A673 (cell line): ENCODE results near the gene AMH. TPM values are rescaled to one million over a fixed set of nuclear protein-coding genes. Genes with fewer than 3 reads are reported as not detected.

Source experiments
- BruUV-seq: library from RNA; stranded (reverse); fragments of 400-500 nt; replicated peaks from 2 replicates; lab custom pipeline; 2021; lab: Mats Ljungman, UMichigan
- CTCF ChIA-PET: fragments of 300-600 bp; sonication (Branson Sonifier 250); formaldehyde crosslinking; loops from one replicate; lab custom pipeline; 2022; ENCODE audit warnings: antibody characterized with exemption; lab: Charles Lee
- POLR2A ChIA-PET: fragments of 300-600 bp; sonication (Branson Sonifier 250); formaldehyde crosslinking; loops from one replicate; lab custom pipeline; 2022; ENCODE audit warnings: antibody characterized with exemption; ENCODE audit not compliant: low non-redundant PET; lab: Charles Lee
- DNase-seq: peaks from one replicate; pipeline ENCODE4 v3.0.0-alpha.2; 2015; ENCODE audit warnings: low spot score
- H3K27ac ChIP-seq: fragments of 200-600 bp; sonication (generic); 2 replicates; pipeline ENCODE4 v1.5.1; 2016; ENCODE audit warnings: mixed run types, low read depth, mild to moderate bottlenecking, mixed read lengths, antibody characterized with exemption, low read length; ENCODE audit not compliant: poor library complexity, severe bottlenecking
- H3K27me3 ChIP-seq: fragments of 200-600 bp; sonication (generic); replicated peaks from 2 replicates; pipeline ENCODE4 v1.6.1; 2017; ENCODE audit warnings: mixed run types, low read depth, mild to moderate bottlenecking, mixed read lengths, antibody characterized with exemption, low read length; ENCODE audit not compliant: insufficient read depth, poor library complexity
- H3K36me3 ChIP-seq: fragments of 200-600 bp; sonication (generic); 2 replicates; pipeline ENCODE4 v1.6.1; 2016; ENCODE audit warnings: mixed run types, mild to moderate bottlenecking, mixed read lengths, antibody characterized with exemption, low read length; ENCODE audit not compliant: insufficient read depth, poor library complexity, severe bottlenecking
- H3K4me1 ChIP-seq: fragments of 200-600 bp; sonication (generic); 2 replicates; pipeline ENCODE4 v1.6.1; 2017; ENCODE audit warnings: mixed run types, mild to moderate bottlenecking, mixed read lengths, antibody characterized with exemption, low read length; ENCODE audit not compliant: insufficient read depth, poor library complexity, severe bottlenecking
- H3K4me3 ChIP-seq: fragments of 200-600 bp; sonication (generic); 2 replicates; pipeline ENCODE4 v1.5.1; 2016; ENCODE audit warnings: low read depth, mixed run types, mild to moderate bottlenecking, mixed read lengths, low read length; ENCODE audit not compliant: poor library complexity, severe bottlenecking
- H3K9me3 ChIP-seq: fragments of 200-600 bp; sonication (generic); 2 replicates; pipeline ENCODE4 v1.6.1; 2016; ENCODE audit warnings: mixed run types, low read depth, mild to moderate bottlenecking, mixed read lengths, antibody characterized with exemption, low read length; ENCODE audit not compliant: poor library complexity, severe bottlenecking
- CTCF ChIP-seq: fragments of 300-800, 200-600 bp; sonication (generic); conservative IDR thresholded peaks from 2 replicates; pipeline ENCODE4 v1.5.1; 2017; ENCODE audit warnings: low read depth, mild to moderate bottlenecking, antibody characterized with exemption, low read length, moderate library complexity, mixed read lengths
- EZH2 ChIP-seq: fragments of 200-600 bp; sonication (generic); IDR thresholded peaks from 2 replicates; pipeline ENCODE4 v1.6.1; 2017; ENCODE audit warnings: borderline replicate concordance, low read depth, mild to moderate bottlenecking, mixed read lengths, antibody characterized with exemption, low read length; ENCODE audit not compliant: poor library complexity, severe bottlenecking
- intact Hi-C: fragments of 100-400 bp; cut with micrococcal nuclease; formaldehyde crosslinking; loops from one replicate; pipeline ENCODE4 v1.10.0; 2022; ENCODE audit not compliant: unreplicated experiment
- total RNA-seq: library from RNA; stranded (reverse); gene quantifications from 2 replicates; pipeline ENCODE4 v1.2.3, GENCODE V29; 2021

The AMH gene
- total RNA-seq, 1 experiment from 2014 or later: 16.3 TPM

- no peak for TF ChIP-seq CTCF
- TF ChIP-seq EZH2: no peak
- DNase-seq: no peak
- H3K27ac ChIP-seq: no peak overlapping the region
- H3K9me3 ChIP-seq: no peaks in the 10 kb centered on the region
- H3K36me3 ChIP-seq: peaks cover 11% of the 10 kb centered on the region
- ChIA-PET POLR2A (no interaction called here), CTCF (no interaction called here)
- H3K27me3 ChIP-seq: no peaks in the 10 kb centered on the region
- no peak overlapping the region for H3K4me3 ChIP-seq
- intact Hi-C loops: no loop called here
- no TSS peak for BruUV-seq
- peaks cover 8% of the 10 kb centered on the region for H3K4me1 ChIP-seq
Observed at GRCh38 chr19:2266183-2266993, 17.3 kb downstream of the AMH start.

- no peaks in the 10 kb centered on the region for H3K27me3 ChIP-seq
- ChIA-PET CTCF (no interaction called here), POLR2A (no interaction called here)
- no peaks in the 10 kb centered on the region for H3K9me3 ChIP-seq
- TSS peak; percentile 66 for BruUV-seq
- peak overlapping the region; percentile 68 for H3K27ac ChIP-seq
- H3K4me1 ChIP-seq: peaks cover 28% of the 10 kb centered on the region
- peak overlapping the region; percentile 100 for H3K4me3 ChIP-seq
- no peak for DNase-seq
- H3K36me3 ChIP-seq: peaks cover 30% of the 10 kb centered on the region
- intact Hi-C loops: no loop called here
- no peak for TF ChIP-seq EZH2
- TF ChIP-seq CTCF: no peak
Observed at GRCh38 chr19:2268480-2268830, 19.3 kb downstream of the AMH start.

- Histone ChIP-seq H3K4me3 (peak overlapping the region; percentile 100), H3K27me3 (no peaks in the 10 kb centered on the region), H3K36me3 (peaks cover 32% of the 10 kb centered on the region), H3K9me3 (no peaks in the 10 kb centered on the region), H3K4me1 (peaks cover 29% of the 10 kb centered on the region), H3K27ac (peak overlapping the region; percentile 68)
- POLR2A ChIA-PET: no interaction called here
- intact Hi-C loops: no loop called here
- DNase-seq: no peak
- CTCF ChIA-PET: no interaction called here
- no peak for TF ChIP-seq EZH2
- no peak for TF ChIP-seq CTCF
- BruUV-seq: no TSS peak
Observed at GRCh38 chr19:2268861-2269243, 19.7 kb downstream of the AMH start.
